Hematopoietic multipotent progenitor cell (in vitro differentiated cells): Measurements from ENCODE around the gene NUDT17. TPM values are rescaled to one million over a fixed set of nuclear protein-coding genes. Genes with fewer than 3 reads are reported as not detected.

Source experiments
- DNase-seq, 3 donors: peaks; one replicate each; pipeline ENCODE4 v3.0.0-alpha.2; 2011 to 2015; ENCODE audit warnings: low read depth in 2 of 3, low spot score in 2 of 3
- total RNA-seq: library from RNA; depleted of rRNA; stranded (reverse); fragments of >200 nt; gene quantifications from one replicate; pipeline ENCODE4 v1.2.3, GENCODE V29; 2012

Gene NUDT17
- total RNA-seq, 1 donor: 12.7 TPM

DNA sequence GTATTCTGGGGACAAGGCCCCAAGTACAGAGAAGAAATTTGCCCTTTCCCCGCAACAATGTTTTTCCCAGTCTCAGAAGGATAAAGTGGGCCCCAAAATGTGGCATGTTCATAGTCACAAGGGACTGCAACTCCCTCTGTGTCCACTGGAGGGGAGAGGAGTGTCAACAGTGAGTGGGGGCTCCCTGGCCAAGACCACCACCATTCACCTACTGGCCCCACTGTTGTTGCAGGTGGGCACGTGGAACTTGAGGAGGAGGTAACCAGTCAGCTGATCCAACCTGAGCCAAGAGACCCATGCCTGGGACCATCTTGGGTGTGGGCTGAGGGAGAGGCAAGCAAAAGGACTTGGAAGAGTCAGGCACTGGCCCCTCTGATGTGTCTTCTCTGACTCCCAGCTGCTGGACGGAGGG lies 777 bp downstream of the NUDT17 start:
- DNase-seq: peak in 2 of 3 donors; percentile 54 to 66

DNA sequence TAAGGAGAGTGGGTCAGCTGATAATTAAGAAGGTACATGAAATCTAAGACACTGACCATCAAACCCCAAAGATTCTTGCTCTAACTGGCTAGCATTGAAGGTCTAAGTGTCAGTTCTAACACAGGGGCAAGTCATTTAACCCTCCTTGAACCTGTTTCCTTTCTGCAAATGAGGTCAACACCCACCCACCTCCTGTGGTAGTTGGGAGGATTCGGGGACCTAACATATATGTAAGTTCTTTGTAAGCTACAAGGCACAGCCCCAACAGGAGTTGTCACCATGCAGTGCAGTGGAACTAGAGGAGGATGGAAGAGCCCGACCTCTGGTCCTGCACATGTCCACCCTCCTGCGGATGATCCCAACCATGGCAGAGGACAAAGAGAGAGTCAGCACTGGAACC lies 2.4 kb downstream of the NUDT17 start:
- DNase-seq: no peak

DNA sequence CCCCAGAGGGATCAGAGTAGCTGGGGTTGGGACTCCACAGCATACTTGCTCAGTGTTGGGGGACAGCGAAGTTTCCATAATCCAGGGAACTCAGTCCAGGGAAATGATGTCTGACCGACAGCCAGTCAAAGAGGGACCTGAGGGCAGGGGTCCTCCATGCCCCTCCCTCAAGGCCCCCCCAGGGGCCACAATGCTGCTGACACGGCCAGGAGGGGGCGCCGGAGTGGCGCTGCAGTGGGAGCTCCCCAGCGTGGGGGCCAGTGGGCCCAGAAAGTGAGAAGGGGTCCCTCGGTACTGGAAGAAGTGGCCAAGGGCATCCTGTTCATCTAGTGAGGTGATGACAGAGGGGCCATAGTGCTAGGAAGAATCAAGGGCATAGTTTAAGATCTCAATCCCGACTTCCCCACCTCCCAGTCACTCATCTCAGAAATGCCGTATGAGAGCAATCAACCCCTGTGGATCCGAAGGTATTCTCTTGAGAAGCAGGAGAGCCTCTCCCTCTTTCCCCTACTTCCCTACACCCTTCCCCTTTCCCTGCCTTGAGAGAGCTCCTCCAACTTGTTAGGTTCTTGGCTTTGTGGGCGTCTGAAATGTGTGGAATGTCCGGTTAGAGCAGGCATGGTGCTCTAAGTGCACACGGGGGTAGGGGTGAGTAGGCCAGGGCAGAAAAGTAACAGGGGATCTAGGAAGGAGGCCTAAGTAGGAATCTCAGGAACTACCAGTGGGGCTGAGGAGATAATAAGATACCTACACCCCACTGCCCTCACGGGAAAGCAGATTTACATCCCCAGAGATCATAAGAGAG lies 4.1 kb downstream of the NUDT17 start:
- DNase-seq: peak in 1 of 3 donors; percentile 31

DNA sequence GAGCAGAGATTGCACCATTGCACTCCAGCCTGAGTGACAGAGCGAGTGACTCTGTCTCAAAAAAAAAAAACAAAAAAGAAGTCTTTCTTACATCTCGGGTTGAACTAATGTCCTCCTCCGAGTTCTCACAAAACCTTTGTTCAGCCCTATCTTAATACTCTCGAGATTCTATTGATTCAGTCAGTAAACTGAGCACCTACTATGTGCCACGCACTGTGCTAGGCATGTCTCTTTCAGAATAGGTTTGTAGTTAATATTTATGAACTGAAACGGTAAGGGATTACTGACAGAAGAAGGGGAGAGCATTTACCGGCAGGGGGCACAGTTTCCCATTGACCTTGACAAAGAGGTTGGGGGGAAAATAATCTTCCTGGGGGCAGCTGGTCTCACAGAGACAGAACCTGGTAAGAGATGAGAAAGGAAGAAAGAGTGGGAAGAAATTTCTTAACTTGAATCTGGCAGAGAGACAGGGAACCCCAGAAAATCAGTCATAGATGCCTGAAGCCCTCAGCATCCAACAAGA lies 10.1 kb downstream of the NUDT17 start:
- DNase-seq: no peak

DNA sequence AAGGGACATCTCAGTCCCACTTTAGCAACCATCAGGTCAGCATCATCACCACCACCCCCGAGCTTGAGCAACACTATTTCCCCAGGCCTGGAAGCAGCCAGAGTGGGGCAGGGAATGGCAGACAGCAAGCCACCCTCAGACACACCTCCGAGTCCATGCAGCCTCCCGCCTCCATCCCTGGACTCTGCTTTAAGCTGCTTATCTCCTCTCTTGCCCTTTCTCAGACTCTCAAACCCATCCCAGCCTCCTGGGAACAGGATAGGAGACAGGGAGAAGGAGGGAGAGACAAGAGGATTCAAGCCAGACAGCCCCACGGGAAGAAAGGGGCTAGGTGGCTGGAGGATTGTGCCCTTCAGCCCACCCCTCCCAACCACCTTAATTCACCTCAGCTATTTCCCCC lies 11.7 kb downstream of the NUDT17 start:
- no peak for DNase-seq

DNA sequence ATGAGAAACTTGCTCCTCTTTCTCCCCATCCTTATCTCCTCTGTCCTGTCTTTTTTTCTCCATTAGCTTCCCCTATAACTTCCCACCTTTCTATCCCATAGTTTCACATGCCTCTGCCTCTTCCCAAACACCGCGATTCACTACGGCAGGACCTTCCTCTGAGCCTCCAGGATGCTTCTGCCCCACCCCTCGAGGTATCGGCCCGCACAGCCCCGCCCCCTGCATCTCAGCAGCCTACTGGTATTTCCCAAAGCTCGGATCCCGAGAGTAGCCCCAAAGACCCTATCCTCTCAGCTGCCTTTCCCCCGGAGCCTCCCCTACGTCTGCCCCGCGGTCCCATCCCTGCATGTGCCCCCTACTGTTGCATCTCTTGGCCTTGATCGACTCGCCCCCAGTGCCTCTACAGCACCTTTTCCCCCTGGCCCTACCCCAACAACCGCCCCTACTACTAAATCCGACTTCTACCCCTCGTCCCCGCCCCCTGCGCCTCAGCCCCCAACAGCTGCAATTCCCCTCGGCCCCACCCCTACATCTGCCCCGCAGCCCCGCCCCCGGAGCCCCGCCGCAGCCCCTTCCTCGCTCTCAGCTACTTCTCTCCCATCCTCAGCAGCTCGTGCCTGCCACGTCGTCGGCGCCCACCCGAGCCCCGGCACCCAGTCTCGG lies 12.9 kb downstream of the NUDT17 start:
- peak in 2 of 3 donors; percentile 75 to 83 for DNase-seq

DNA sequence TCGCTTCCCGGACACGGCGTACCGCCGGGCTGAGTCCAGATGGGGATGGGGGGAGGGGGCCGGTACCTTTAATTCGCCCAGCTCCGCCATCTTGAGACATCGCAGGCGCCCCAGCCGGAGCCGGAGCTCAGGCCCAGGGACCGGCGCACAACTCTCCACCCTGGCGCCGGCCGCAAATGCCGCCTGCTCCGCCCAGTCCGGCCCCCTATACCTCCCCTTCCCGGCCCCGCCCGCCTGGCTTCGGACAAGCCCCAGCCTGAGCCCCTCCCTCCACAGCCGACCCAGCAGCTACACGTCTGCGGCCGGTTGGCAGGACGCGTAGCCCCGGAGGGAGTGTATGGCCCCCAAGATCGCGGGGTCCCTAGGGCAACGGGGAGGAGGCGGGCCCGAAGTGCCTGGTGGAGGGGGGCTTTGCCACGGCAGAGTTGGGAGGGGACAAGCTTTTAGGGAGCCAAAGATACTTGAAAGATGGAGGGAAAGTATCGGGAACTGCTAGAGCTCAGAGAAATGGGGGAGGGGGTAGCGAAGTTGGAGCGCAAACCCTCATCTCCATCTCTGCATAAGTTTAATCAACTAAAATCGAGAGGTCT lies 13.6 kb downstream of the NUDT17 start, which contains the start of gene PIAS3:
PIAS3 (minus strand) TSS at position 181 of the 590 bp plus-strand sequence; CDS start at position 90, 91 bp downstream.
- peak; percentile 61 to 93 (median 92) for DNase-seq

DNA sequence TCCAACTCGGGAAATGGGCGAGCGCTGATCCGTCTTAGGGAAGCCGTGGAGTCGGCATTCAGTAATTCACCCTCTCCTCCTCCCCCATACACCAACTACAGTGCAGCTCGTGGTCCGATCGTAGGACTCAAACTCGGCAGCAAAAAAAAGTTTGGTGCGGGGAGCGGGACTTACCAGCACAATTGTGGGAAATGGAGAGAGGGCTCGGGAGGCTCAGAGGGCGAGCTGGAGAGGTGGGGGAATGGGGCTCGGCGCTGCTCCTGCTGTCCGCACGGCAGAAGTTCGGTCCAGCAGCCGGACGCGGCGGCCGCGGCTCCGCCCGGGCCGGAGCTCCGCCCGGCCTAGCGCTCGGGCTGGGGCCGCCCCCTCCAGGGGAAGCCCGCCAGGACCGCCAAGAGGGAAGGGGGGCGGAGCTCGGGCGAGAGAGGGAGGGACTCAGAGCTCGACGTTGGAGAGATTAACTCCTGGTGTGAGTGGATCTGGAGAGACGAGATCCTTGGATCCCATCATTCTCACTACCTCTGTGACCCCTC lies 14.1 kb downstream of the NUDT17 start:
- DNase-seq: peak; percentile 33 to 77 (median 73)

DNA sequence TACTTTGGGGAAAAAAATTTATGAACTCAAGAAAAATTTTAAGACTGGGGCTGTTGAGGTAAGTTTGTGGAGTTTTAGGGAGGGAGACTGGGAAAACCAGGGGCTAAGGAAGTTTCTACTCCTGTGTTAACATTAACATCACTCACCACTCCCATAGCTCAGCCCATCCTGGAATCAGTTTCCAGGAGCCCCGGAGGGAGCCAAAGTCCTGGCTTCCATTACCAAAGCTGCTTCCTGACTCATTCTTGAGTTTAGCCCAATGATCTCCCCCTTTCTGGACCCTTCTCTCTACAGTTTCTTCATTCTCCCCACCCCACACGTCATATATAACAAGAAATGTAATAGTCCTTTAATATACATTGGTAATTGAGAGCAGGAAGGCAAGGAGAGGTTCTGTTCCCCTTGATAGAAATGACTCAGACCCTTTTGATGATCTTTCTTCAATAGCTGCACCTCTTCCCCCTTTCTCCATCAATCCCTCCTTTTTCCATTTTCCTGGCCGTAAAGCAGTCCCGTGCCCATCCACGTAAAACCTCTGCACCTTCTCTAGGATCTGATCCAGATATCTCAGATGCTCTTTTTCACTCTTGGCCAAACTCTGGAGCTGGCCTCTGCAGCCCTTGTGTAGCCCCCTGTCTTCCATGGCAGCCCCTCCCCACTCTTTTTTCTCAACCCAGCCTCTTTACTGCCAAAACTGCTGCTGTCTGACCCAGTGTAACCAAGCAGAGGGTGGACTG lies 18.0 kb downstream of the NUDT17 start:
- no peak for DNase-seq

DNA sequence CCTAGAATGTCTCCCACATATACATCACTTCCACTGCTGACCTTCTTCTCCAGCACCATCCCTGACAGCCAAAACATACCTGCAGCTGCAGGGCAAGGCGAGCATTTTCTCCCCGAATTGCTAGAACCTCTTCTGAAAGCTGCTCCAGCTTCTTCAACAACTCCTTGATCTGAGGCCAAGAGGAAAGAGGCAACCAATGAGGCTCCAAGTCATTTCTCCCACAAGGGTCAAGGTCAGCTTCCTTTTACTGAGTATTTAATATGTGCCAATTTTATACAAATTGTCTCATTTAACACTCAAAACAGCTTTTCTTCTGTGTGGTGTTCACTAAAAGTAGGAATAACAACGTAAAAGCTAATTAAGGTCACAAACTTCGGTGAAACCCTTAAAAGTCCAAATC lies 22.8 kb downstream of the NUDT17 start:
- DNase-seq: no peak

DNA sequence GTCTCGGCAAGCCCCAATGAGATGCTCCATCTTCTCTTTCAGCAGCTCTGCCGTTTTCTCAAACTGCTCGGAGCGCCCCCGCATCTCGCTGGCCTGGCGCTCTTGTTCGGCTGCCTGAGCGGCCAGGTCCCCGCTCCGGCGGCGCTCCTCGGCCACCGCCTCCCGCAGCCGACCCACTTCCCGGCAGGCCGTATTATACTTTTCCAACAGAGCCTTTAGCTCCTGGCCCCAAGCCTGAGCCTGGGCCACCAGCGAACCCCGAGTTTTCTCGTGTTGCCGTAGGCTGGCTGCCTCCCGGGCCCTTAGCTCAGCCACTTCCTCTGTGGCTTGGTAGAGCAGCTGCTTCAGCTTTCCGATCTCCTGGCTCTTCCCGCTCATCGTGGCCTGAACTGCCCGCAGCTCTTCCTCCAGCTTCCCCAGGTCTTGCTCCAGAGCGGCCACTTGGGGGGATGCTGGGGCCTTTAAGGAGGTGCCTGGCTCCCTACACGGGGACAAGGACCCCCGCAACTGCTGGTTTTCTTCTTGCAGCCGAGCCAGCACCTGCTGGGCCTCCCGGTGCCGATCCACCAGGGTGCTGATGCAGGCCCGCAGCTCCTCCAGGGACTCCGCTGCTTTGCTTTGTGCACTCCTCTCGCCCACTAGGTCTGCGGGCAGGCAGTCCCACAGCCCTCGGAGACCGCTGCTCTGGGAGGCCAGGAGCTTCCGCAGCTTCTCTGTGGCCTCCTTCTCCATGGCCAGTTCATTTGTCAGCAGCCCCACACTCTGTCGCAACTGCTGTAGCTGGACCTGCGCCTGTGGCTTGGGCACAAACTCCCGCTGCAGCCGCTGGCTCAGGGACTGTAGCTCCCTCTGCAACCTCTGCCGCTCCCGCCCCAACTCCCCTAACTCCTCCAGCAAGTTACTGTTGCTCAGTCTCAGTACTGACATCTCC lies 26.8 kb downstream of the NUDT17 start:
- peak in 2 of 3 donors; percentile 40 to 58 for DNase-seq

DNA sequence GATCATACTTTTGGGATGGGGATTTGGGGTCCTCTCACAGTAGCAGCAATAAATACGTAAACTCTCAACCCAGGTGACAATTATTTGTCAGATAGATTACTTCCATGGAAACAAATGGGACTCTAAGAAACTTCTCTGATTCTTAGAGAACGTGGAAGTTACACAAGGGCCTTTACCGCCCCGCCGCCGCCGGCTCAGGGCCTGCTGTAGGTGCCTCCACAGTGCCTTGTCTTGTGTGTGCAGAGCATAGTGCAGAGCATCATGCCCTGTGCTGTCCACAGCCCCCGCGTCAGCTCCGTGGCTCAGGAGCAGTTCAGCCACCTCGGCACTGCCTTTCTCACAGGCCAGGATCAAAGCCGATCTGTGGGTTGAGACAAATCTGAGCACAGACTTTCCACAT lies 29.2 kb downstream of the NUDT17 start:
- no peak for DNase-seq

DNA sequence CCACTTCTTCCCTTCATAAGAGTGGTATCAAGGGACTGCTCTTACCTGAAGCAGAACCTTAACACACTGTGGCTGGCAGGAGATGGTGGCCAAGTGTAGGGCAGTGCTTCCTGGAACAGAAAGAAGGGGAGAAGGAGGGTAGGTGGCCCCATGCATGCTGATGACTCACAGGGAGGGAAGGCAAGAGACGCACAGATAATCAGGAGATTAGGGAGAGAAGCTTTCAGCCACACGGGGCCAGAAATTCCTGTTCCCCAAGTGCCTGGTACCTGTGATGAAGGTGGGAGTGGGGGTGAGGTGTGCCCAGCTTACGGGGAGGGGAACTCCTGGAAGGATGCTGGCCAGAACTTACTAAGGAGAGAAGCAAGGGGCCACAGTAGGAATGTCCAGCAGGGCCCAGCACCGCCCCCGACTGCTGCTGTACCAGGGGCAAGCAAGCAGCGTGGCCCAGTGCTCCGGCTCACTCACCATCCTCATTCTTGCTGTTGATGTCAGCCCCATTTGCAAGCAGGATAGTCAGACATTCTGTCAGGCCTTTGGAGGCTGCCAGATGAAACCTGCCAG lies 32.6 kb downstream of the NUDT17 start:
- no peak for DNase-seq

DNA sequence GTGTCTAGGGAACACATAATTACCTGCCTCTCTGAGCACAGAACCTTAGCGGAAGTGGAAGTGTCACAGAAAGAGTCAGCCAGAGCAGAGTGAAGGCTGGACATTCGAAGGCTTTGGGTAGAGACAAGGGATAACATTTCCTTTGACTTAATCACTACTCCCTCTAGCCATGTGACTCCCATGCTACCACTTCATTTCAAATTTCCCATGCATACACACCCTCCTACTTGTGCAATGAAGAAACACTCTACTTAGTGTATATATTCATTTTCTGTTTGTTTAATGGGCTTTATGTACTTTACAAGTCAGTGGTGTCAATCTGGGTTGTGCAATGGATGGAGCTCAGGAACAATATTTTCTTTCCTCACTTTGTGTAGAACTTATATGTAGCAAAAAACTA lies 33.3 kb downstream of the NUDT17 start:
- no peak for DNase-seq

DNA sequence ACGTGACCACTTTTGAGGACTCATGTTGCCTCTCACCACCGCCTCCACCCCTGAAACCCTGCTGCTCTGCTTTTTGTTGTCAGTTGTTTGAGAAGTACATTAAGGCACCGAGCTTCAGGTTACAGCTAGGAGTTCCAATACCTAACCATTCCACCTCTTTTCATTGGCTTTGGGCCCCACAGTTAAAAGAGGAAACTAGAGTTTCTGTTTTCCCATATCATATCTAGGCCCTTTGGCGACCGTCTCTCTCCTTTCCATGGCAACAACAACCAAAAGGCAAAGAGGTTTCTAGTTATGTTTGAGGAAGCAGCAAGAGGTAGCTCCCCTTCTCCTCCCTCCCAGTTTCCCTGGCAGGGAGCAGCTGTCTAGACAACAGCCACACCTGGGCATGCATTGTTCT lies 34.3 kb downstream of the NUDT17 start:
- peak in 1 of 3 donors; percentile 41 for DNase-seq

DNA sequence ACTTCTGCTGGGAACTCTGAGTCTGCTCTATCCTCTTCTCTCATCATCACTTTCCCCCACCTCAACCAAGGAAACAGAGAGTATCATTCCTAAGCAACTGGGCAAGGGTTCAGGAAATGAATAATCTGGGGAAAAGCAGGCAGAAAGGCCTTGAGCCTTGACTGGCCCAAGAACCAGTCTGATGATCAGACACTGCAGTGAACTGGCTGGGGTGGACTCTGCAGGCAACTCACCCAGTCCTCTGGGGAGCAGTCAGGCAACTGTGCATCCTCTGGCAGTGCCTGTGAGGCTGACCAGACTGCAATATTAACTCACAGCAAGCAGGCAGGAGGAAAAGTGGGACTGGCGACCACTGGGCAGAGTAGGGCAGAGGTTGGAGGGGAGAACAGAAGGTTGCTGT lies 39.2 kb downstream of the NUDT17 start:
- no peak for DNase-seq

DNA sequence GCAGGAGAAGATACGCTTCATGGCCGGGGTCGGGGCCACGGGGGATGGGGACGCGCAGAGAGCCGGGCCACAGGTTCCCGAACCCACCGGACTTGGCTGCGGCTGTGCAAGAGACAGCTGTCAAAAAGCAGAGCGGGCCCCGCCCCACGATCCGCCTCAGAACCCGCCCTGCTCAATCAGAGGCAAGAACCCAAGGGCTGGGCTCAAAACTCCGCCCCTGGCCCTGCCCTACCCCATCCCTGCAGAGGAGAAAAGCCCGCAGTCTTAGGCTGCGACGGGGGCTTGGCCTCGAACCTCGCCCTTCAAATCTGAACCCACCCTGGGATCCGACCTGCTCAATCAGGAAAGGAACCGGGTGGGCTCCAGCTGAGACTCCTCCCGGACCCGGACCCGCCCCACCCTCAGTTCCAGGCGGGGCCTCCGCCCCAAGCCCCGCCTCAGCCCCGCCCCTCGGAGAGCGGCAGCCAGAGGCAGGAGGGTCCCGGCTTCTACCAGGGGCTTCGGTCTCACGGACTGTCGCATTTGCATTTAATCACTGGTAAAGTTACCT lies 40.4 kb downstream of the NUDT17 start, which contains the start of gene ANKRD35:
ANKRD35 (minus strand) TSS at position 129 of the 550 bp plus-strand sequence; CDS start at position 21, 108 bp downstream.
- peak; percentile 54 to 84 (median 78) for DNase-seq

DNA sequence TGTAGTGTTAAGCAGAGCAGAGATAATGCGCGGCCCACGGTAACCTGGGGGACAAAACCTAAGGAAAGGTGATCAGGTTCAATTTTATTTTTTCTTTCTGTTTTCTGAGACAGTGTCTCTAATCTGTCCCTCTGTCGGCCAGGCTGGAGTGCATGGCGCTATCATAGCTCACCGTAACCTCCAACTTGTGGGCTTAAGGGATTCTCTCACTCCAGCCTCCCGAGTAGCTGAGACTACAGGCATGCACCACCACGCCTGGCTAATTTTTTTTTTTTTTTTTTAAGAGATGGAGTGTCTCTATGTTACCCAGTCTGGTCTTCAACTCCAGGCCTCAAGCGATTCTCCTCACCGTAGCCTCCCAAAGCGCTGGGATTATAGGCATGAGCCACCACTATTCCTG lies 41.0 kb downstream of the NUDT17 start:
- no peak for DNase-seq

DNA sequence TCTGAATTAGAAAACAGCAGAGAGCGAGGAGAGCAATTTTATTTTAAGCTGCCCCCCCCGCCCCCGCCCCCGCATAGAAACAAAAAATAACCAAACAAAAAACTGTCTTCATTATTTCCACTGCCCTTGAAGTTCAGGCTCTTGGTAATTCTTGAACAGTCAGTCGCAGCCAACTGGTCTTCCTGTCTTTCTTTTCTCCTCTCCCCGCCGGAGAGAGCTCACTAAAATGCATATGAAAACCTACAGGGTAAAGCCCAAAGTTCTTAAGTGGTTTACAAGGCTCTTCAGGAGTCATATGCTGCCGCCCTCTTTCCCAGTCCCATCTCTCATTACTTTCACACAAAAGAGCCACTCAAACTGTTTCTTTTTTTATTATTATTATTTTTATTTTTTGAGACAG lies 41.4 kb downstream of the NUDT17 start:
- no peak for DNase-seq
